Measurements from ENCODE around the gene ERC2. TPM values are rescaled to one million over a fixed set of nuclear protein-coding genes. Genes with fewer than 3 reads are reported as not detected.

The ERC2 gene
- total RNA-seq, 1 donor: 0.36 TPM

DNA sequence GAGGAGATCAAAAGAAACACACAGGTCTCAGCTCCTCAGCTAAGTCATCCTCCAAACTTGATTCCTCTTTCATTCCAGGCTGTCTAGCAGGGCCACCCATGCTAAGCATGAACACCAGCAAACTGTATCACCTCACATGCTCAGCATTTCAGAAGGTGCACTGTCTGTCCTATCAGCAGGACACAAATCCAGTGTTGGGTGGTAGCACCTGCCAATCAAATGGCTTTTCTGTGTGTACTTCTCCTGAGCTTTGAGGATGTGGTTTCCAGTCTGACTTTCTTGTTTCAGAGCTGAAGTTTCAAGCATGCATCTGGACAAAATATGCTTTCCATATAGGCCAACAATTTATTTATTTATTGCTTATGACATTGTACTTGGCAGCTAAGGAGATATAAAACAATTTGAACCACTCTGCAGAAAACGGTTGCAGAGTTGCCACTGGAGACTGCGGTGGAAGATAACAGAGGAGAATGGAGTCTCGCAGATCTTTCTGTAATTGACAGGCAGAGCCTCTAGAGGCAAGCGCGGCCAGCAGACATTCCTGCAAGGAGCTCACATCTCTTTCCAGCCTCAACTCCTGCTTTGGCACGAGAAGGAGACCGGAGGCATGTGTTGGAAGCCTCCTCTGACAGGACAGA lies 814.0 kb downstream of the ERC2 start:
- Histone ChIP-seq H3K4me1 (ENCODE audit: insufficient read depth, low read length) (no peaks in the 10 kb centered on the region), H3K4me2 (ENCODE audit: insufficient read depth, low read length) (no peak overlapping the region), H3K27me3 (ENCODE audit: insufficient read depth, low read length) (peaks cover 6% of the 10 kb centered on the region), H3K27ac (ENCODE audit: low read depth, low read length) (no peak overlapping the region), H3K4me3 (ENCODE audit: insufficient read depth, low read length) (no peak overlapping the region), H3K9me3 (ENCODE audit: low read depth, low read length) (no peaks in the 10 kb centered on the region), H2AFZ (ENCODE audit: low read length) (no peak overlapping the region), H4K20me1 (ENCODE audit: insufficient read depth, low read length) (no peaks in the 10 kb centered on the region), H3K36me3 (ENCODE audit: insufficient read depth, low read length) (no peaks in the 10 kb centered on the region), H3K79me2 (ENCODE audit: insufficient read depth, low read length) (no peaks in the 10 kb centered on the region)
- DNase-seq (ENCODE audit: insufficient read length, low spot score, missing footprints): no peak
- no peak for TF ChIP-seq CTCF (IDR thresholded peaks at IDR 0.05; ENCODE audit: extremely low read depth, low read depth, low read length)

DNA sequence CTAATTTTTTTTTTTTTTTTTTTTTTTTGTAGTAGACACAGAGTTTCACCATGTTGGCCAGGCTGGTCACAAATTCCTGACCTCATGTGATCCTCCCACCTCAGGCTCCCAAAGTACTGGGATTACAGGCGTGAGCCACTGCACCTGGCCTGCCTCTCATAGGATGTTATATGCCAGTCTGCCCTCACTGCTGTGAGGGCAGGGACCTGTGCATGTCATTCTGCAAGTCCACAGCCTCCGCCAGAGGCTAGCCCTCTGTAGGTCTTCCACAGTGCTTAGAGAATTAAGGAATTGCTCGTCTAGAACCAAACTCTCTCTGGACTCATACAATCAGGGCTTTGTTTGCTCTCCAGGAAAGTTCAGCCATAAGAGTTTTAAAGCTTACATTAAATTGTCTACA lies 817.3 kb downstream of the ERC2 start:
- no peaks in the 10 kb centered on the region for H3K36me3 ChIP-seq (ENCODE audit: insufficient read depth, low read length)
- no peak overlapping the region for H3K4me3 ChIP-seq (ENCODE audit: insufficient read depth, low read length)
- H3K27ac ChIP-seq (ENCODE audit: low read depth, low read length): no peak overlapping the region
- DNase-seq (ENCODE audit: insufficient read length, low spot score, missing footprints): no peak
- H2AFZ ChIP-seq (ENCODE audit: low read length): no peak overlapping the region
- H3K4me2 ChIP-seq (ENCODE audit: insufficient read depth, low read length): no peak overlapping the region
- no peaks in the 10 kb centered on the region for H3K4me1 ChIP-seq (ENCODE audit: insufficient read depth, low read length)
- H3K27me3 ChIP-seq (ENCODE audit: insufficient read depth, low read length): peaks cover 21% of the 10 kb centered on the region
- H3K79me2 ChIP-seq (ENCODE audit: insufficient read depth, low read length): no peaks in the 10 kb centered on the region
- no peak for TF ChIP-seq CTCF (IDR thresholded peaks at IDR 0.05; ENCODE audit: extremely low read depth, low read depth, low read length)
- H3K9me3 ChIP-seq (ENCODE audit: low read depth, low read length): no peaks in the 10 kb centered on the region
- no peaks in the 10 kb centered on the region for H4K20me1 ChIP-seq (ENCODE audit: insufficient read depth, low read length)

GRCh38 chr3:55650011-55650410 lies 818.3 kb downstream of the ERC2 start:
- Histone ChIP-seq H3K4me2 (ENCODE audit: insufficient read depth, low read length) (no peak overlapping the region), H3K36me3 (ENCODE audit: insufficient read depth, low read length) (no peaks in the 10 kb centered on the region), H4K20me1 (ENCODE audit: insufficient read depth, low read length) (no peaks in the 10 kb centered on the region), H3K4me1 (ENCODE audit: insufficient read depth, low read length) (no peaks in the 10 kb centered on the region), H3K79me2 (ENCODE audit: insufficient read depth, low read length) (no peaks in the 10 kb centered on the region), H2AFZ (ENCODE audit: low read length) (no peak overlapping the region), H3K9me3 (ENCODE audit: low read depth, low read length) (no peaks in the 10 kb centered on the region), H3K4me3 (ENCODE audit: insufficient read depth, low read length) (no peak overlapping the region), H3K27me3 (ENCODE audit: insufficient read depth, low read length) (peaks cover 21% of the 10 kb centered on the region), H3K27ac (ENCODE audit: low read depth, low read length) (no peak overlapping the region)
- no peak for DNase-seq (ENCODE audit: insufficient read length, low spot score, missing footprints)
- TF ChIP-seq CTCF (IDR thresholded peaks at IDR 0.05; ENCODE audit: extremely low read depth, low read depth, low read length): no peak

DNA sequence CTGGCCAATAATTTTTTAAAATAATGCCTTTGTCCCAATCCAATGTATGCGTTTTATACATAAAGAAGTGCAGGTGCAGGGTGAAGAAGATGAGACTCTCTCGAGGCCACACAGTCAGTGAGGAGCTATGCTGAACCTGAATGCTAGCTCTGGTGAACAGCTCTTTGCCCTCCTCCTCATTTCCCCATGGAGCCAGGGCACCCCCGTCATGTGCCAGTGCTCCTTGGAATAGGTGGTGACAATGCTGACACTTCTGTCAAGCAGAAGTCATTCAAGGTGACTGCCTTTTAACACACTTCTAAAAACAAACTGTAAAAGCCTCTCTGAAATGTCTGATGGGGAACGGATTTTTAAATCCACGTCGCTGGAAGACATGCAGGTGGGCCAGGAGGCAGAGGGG lies 818.7 kb downstream of the ERC2 start:
- Histone ChIP-seq H3K27ac (ENCODE audit: low read depth, low read length) (no peak overlapping the region), H3K36me3 (ENCODE audit: insufficient read depth, low read length) (no peaks in the 10 kb centered on the region), H3K4me1 (ENCODE audit: insufficient read depth, low read length) (no peaks in the 10 kb centered on the region), H3K9me3 (ENCODE audit: low read depth, low read length) (no peaks in the 10 kb centered on the region), H3K27me3 (ENCODE audit: insufficient read depth, low read length) (peaks cover 21% of the 10 kb centered on the region), H3K4me3 (ENCODE audit: insufficient read depth, low read length) (no peak overlapping the region), H3K4me2 (ENCODE audit: insufficient read depth, low read length) (no peak overlapping the region), H4K20me1 (ENCODE audit: insufficient read depth, low read length) (no peaks in the 10 kb centered on the region), H2AFZ (ENCODE audit: low read length) (no peak overlapping the region), H3K79me2 (ENCODE audit: insufficient read depth, low read length) (no peaks in the 10 kb centered on the region)
- DNase-seq (ENCODE audit: insufficient read length, low spot score, missing footprints): no peak
- TF ChIP-seq CTCF (IDR thresholded peaks at IDR 0.05; ENCODE audit: extremely low read depth, low read depth, low read length): no peak

Measured in osteoblast (primary cell).